Measurements from ENCODE around the gene CNDP2.
A peak's percentile ranks its signal among the peaks of the same experiment; 100 is the strongest.
"Not testable (repeated sequence)": the region's sequence is repeated elsewhere in the genome, so short reads cannot be mapped to it uniquely, and the experiment has no call there.

Gene CNDP2

DNA sequence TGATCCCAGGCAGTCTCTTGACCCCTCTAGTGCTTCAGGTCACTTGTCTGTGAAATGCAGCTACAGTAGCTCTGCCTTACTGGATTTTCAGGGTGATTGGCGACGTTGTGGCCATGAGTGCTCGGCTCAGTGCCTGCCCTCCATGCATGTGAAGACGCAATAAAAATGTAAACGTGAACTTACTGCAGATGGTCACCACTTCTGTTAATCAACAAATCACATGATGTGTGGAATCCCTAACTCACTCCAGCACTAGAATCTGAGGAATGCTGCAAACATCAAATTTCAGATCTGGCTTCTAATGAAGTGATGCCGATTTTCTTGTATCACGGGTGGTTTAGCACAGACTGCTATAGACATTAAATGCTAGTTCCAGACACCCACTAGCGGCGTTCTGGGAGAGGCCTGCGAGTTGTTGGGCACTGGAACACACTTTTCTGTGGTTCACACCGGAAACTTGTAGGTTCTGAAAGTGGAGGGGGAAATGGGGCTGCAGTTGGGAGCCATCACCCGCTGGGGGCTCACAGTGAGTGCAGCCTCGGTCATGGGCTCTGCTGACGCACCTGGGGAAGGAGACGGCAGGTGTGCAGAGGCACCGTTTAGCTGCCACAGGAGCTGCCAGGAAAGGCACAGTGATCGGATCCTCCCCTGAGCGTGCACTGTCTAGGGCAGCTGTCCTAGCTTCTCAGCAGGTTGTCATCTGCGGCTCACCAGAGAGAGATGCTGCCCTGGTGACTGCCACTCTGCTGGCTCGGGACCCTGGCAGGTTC is 44.7 kb downstream of the CNDP2 start:
- DNase-seq, result no peak

DNA sequence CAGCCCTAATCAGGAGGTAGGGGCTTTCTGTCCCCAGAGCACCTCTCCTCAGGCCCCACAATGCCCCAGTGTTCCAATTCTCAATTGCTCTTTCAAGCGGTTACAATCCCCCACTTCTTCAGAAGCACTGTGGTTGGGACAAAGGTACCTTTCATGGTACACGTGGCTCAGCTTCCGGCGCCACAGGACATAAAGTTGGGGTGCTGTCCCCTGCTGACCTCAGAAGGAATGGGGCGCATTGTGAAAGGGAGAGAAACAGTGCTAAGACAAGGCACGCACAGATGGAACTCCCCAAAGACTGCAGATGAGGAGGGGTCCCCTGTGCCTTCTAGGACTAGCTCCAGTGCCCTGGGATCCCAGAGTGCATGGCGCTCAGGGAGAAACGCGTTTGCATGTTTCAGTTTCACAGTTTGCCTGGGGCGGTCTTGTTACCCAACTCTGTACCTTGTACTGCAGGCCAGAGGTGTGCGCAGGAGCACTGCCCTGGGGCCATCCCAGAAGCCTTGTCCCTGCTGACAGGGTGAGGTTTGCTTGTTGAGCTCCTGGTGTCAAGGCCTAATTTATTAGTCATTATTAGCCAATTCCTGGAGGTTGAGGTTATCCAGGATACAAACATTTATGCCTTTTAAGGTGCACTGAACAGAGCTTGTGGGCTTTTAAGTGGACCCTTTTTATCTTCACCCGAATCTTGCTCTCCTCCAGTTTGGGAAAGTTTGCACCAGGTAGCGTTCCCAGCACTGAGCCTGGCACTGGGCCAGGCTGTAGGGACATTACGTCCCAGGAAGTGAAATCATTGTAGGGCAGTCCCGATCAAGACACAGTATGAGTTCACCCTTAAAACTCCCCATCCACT is 45.8 kb downstream of the CNDP2 start:
- no peak for DNase-seq

DNA sequence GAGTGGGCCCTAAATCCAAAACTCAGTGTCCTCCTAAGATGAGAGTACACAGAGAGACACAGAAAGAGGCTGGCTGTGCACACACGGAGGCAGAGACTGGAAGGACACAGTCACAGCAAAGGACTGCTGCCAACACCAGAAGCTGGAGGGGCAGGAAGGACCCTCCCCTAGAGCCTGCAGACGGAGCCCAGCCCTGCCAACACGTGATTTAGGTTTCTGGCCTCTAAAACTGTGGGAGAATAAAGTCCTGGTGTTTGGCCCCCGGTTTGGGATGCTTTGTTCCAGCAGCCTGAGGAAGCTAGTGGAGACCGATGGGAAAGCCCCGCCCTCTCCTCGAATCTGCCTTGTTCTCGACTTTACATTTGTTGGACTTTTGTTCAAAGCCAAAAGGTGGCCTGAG is 48.7 kb downstream of the CNDP2 start:
- no peak for DNase-seq

DNA sequence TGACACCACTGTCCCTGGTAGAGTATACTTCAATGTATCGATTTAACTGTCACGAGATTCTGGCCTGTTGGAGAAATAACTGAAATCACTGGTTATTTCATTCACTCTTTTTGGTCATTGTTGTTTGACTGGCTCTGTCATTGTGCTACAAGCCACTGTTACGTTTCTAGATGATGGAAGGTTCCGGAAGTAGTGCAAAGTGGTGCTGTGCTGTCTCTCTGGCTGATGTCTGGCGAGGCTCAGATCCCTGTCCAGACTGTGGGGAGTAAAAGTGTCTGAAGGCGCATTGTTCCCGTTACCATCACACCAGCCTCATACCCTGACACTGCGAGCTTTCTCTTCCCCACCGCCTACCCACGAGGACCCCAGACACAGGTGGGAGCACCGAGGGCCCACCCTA is 49.8 kb downstream of the CNDP2 start:
- no peak for DNase-seq

DNA sequence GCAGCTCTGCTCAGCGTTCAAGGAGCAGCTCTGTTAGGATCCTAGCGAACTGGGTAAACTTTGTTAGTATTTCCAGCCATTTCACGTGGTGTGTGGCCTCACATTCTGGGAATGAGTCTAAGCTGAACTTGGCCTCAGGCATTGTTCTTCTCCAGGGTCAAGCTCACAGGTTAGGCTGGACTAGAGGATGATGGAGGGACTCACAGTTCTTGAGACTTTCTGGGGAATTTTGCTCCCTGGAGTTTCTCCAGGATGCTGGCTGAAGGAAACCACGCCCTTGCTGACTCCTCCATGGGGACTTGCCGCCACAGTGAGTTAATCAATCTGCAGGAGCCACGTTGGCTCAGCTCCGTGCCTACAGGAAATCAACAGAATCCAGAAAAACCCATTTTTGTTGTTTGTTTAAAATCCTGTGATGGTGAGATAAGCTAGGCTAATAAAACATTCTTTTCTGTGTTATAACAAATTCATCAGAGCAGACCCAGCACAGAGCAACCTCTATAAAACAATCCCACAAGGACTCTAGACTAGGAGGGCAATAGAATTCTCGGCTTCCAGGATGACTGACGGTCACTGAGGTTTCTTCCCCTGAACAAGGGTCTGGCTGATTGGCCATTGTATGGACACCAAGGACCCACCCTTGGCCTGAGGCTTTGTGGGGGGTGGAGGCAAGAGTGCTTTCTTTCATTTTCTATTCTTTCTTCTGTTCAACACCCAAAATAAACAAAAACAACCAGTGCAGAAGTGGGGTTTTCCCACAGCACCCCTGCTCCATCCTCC is 50.8 kb downstream of the CNDP2 start:
- DNase-seq, result no peak

DNA sequence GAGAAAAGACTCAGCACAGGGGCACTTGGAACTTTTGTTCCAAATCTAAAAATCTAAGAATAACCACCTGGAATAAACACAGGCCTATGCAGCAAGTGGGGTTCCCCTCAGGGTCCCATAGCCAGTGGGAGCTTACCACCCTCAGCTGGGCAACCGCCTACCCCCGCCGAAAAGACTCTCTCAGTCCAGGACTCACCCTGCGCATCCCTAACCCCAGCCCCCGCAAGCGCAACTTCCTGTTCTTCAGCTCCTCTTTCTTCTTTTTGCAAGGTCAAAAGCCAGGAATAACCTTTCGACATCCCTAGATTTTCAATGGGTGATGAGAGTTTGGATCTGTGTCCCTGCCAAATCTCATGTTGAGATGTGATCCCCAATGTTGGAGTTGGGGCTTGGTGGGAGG is 51.7 kb downstream of the CNDP2 start:
- no peak for DNase-seq

DNA sequence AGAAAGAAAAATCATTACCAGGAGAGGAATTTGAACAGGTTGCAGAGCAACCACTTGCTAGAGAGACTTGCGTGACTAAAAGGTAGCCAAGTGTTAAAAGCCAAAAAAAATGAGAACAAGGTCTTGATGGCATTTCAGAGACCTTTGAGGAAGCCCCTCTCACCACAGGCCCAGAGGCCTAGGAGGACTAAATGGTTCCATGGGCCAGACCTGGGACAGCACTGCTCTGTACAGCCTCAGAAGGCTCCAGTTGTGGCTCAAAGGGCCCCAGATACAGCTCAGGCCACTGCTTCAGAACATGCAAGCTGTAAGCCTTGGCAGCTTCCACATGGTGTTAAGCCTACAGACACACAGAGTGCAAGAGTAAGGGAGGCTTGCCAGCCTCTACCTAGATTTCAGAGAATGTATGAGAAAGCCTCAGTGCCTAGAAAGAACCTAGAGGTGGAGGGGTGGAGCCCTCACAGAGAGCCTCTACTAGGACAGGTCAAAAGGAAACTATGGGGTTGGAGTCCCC is 53.5 kb downstream of the CNDP2 start:
- DNase-seq, result no peak

DNA sequence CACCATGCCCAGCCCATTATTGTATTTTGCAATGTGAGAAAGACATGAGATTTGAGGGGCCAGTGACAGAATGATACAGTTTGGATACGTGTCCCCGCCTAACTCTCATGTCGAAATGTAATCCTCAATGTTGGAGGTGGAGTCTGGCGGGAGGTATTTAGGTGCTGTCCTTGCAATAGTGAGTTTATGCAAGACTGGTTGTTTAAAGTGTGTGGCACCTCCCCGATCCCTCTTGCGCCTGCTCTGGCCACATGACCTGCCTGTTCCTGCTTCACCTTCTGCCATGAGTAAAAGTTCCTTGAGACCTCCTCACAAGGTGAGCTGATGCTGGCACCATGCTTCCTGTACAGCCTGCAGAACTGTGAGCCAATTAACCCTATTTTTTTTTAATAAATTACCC is 54.7 kb downstream of the CNDP2 start:
- DNase-seq, result no peak

DNA sequence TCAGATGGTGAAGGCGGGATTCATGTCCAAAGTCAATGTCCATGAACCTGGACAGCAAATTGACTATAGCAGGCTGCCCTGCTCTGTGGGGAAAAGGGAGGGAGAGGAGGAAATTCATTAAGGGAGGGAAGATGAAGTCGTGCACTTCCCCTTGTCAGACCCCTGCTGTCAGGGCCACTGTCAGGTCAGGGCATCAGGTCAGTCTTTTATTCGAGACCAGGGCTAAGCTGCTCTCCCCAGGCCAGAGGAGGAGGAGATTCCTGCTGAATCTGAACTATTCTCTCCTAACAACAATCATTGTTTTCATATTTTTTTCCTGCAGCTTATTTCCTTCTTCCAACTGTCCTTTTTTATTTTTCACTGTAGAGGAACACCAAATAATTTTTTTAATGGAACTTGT is 55.3 kb downstream of the CNDP2 start:
- DNase-seq, result no peak

DNA sequence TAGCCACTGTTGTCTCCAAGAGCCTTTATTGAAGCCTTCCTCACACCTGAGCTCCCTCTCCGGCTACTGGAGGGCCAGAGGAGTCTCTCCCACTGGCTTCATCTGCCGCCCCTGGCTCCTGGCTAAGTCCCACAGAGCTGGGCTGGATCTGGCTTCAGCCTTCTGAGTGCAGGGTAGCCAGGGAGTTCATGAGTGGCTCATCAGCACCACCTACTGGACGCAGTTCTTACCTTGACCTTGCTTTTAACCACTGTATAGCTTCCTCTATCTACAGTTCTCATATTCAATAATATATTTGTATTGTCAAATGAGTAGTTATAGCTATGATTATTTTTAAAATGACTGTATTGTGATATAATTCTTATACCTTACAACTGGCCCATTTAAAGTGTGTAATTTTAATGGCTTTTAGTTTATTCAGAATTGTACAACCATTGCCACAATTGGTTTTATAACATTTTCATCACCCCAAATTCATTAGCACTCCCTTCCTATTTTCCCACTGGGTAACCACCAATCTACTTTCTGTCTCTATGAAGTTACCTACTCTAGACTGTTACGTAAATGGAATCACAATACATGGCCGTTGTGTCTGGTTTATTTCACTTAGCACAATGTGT is 55.9 kb downstream of the CNDP2 start:
- DNase-seq, result peak; percentile 76

DNA sequence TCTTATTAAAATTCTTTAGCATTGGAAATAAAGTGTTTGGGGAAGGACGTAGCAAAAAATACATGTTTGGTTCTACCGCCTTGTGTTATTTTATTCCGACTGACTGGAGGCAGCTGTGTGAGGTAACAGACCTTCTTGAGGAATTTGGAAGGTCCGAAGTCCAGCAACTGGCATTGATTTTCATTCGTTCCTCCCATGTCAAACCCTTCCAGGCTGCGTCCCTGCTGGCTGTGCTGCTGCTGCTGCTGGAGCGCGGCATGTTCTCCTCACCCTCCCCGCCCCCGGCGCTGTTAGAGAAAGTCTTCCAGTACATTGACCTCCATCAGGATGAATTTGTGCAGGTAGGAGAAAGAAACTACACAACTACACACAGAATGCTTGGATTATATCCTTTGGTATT is 60.0 kb downstream of the CNDP2 start:
- no peak for DNase-seq

DNA sequence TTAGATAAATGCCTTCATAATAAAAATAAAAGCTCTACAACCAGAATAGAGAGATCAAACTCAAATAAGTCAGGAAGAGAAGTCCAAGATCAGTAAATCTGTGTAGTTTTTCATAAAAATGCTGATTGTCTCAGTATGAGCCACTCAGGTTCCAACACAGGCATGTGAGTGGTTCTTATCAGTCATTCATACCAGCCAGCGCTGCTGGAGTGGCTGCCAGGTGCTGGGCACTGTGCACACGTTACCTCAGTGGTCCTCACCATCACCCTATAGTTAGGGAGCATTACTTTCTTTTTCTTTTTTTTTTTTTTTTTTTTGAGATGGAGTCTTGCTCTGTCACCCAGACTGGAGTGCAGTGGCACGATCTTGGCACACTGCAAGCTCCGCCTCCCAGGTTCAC is 61.9 kb downstream of the CNDP2 start:
- DNase-seq, result no peak

DNA sequence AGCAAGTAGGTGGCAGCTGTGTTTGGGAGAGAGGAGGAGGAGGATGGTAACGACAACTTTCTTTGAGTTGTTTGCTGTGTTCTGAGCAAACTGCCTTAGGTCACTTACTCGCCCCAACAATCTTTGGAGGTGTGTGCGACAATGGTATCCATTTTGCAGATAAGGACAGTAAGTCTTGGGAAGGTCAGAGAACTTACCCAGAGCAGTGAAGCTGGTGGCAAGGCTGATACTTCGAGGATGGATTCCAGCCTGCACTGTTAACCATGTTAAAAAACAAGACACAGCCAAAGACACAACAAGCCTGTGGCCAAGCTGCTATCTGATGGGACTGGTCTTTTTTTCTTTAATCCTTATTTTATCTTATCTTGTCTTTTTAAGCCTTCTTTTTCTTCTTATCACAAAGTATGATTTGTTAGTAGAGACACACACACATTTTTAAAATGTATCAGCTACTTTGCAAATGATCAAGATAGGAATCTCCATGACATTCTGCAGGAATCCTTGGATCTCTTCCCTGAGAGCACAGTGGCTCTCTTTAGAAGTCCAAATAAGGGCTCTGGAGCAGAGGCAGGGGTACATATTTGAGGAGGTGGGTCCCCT is 66.1 kb downstream of the CNDP2 start:
- no peak for DNase-seq

DNA sequence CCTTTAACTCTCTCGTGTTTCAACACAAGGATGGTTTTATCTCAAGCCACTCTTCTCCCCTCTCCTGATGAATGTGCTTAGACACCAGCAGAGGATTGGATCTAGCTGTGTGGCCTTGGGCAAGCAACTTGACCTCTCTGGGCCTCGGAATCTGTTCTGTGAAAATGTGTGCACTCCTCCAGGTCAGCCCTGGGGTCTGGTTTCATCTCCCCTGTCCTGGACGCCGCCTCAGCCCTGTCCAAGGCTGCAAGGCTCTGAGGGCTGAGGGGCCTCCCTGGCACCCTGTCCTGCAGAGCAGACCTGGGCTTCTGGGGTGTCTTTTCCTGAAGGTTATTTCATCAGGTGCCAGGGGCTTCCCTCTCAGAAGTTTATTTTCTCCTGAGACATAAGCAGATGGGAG is 66.6 kb downstream of the CNDP2 start:
- DNase-seq, result no peak

DNA sequence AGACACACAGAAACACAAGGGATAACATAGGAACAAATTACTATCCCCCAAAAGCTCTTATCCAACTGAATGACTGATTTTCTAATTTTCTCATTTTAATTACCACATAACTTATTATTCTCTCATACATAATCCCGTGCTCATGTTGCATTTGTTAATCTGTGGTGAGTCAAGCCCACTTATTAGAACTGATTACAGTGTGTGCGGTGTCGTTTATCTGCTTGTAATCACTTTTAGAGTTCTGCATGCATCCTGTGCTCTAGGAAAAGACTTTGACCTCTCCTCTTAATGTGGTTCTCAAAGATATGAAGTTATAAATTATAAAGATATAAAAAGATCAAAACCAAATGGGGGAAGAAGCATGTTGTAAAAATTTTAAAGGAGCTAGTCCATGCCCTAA is 67.8 kb downstream of the CNDP2 start:
- no peak for DNase-seq

DNA sequence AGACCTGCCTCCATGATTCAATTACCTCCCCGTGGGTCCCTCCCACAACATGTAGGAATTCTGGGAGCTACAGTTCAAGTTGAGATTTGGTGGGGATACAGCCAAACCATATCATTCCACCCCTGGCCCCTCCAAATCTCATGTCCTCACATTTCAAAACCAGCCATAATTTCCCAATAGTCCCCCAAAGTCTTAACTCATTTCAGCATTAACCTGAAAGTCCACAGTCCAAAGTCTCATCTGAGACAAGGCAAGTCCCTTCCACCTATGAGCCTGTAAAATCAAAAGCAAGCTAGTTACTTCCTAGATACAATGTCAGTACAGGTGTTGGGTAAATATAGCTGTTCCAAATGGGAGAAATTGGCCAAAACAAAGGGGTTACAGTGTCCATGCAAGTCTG is 69.0 kb downstream of the CNDP2 start:
- DNase-seq, result not testable (repeated sequence)

DNA sequence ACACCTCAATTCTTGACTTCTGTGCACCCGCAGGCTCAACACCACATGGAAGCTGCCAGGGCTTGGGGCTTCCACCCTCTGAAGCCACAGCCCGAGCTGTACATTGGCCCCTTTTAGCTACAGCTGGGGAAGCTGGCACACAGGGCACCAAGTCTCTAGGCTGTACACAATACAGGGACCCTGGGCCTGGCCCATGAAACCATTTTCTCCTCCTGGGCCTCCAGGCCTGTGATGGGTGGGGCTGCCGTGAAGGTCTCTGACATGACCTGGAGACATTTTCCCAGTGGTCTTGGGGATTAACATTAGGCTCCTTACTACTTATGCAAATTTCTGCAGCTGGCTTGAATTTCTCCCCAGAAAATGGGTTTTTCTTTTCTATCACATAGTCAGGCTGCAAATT is 69.8 kb downstream of the CNDP2 start:
- not testable (repeated sequence) for DNase-seq

DNA sequence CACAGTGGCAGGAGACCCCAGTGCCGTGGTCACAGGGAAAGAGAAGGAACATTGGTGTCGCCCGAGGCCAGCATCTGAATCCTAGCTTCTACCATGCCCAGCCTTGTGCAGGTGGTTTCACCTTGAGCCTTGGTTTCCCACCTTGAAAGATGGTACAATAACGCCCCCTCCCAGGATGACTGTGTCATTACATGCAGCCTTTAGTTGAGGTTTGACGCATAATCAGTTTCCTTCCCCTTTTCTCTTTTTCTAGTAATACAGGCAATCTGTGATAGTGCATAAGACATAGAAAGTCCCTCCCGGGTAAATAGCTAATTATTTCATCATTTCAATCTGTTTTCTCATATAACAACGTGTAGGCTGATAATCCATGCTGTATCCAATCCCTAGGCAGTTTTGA is 71.7 kb downstream of the CNDP2 start:
- no peak for DNase-seq

DNA sequence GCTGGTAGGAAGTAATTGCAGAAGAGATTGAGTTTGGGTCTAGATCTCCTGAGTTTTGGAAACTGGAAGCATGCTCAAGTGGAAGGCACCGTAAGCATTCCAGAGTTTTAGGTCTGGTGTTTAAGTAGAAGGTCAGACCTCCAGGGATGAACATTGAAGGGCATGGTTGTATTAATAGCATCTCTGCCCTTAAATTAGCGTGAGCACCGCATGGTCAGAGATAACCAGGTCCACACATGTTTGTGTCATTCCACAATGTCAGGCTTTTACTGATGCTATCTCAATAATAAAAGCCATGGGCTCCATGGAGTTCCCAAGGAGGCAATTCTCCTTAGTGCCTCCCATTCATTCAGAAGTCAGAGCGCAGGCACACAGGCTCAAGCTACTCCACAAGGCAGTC is 73.2 kb downstream of the CNDP2 start:
- no peak for DNase-seq

DNA sequence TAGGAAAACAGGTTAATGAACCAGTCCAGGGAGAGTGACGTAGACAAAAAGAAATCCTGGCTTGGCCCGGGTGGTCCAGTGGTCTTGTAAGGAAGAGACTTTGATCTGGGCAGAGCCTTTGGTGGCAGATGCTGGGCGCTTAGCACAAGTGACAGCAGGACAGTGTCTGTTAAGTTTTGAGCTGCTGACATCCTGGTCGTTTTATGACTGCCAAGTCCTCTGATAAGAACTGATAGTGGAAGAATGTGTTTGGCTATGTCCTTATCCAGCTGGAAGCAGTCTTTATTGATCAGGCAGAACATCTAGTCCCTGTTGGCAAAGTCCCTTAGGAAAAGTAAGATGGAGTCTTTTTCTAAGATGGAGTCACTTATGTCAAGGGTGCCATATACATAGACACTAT is 74.1 kb downstream of the CNDP2 start:
- no peak for DNase-seq

DNA sequence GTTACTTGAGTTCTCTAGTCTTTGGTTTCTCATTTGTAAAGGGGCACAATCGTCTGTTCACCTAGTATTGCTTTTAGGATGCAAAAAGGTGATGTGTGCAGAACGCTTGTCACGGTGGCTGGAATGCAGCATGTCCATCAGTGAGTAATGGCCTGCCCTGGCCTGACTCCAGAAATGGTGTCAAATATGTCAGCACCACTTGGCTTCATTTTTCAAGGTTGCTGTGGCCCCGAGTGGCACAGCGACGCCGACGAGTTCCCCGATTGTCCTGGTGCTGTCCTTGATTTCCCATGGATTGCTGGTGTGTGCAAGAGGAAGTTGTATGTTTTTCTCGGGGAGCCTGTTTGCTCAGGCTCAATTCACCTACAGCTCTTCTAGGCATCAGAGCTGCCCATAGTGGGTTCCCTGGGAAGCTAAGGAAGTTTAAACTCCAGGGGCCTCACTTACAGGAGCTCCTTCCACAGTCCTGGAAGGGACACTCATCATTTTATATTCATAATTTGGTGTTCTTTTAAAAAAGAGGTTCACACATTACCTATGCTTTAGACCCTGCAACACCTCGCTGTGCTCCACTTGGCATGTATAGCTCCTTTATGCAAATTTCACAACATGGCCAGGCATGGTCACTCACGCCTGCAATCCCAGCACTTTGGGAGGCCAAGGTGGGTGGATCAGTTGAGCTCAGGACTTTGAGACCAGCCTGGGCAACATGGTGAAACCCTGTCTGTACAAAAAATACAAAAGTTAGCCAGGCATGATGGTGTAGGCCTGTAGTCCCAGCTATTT is 75.9 kb downstream of the CNDP2 start:
- no peak for DNase-seq

DNA sequence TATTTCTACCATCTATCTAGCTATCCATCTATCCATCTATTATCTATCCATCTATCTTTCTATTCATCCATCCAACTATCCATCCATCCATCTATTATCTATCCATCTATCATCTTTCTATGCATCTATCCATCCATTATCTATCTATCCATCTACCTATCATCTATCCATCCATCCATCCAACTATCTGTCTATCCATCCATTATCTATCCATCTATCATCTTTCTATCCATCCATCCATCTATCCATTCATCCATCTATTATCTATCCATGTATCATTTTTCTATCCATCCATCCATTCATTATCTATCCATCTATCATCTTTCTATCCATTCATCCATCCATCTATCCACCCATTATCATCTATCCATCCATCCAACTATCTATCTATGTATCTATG is 76.9 kb downstream of the CNDP2 start:
- DNase-seq, result no peak
